AG04450 (cell line): ENCODE results near the gene PXDN. TPM values are rescaled to one million over a fixed set of nuclear protein-coding genes. Genes with fewer than 3 reads are reported as not detected.

Experiments
- CTCF ChIA-PET: fragments of 300-600, 350-600 bp; formaldehyde crosslinking; extraction: SDS; loops from one replicate; lab custom pipeline; 2022; ENCODE audit warnings: antibody characterized with exemption, inconsistent platforms; lab: Charles Lee
- POLR2A ChIA-PET: fragments of 350-600 bp; formaldehyde crosslinking; extraction: SDS; loops from one replicate; lab custom pipeline; 2021; ENCODE audit warnings: antibody characterized with exemption, inconsistent platforms; lab: Yijun Ruan, JAX
- DNase-seq: peaks from one replicate; pipeline ENCODE4 v3.0.0-alpha.2; 2011; ENCODE audit warnings: low read depth, low spot score
- H3K27ac ChIP-seq: one replicate; pipeline ENCODE4 v1.5.1; 2012; ENCODE audit warnings: low read depth, low read length, control low read depth
- H3K27me3 ChIP-seq: one replicate; pipeline ENCODE4 v1.6.0; 2012; ENCODE audit warnings: low read length; ENCODE audit not compliant: control insufficient read depth, insufficient read depth
- H3K4me3 ChIP-seq: 2 replicates; pipeline ENCODE4 v1.5.1; 2011; ENCODE audit warnings: mild to moderate bottlenecking, low read depth, low read length, control low read depth
- H3K9me3 ChIP-seq: 2 replicates; pipeline ENCODE4 v1.5.1; 2012; ENCODE audit warnings: low read length; ENCODE audit not compliant: control insufficient read depth, insufficient read depth
- polyA plus RNA-seq: library from polyadenylated mRNA; depleted of rRNA; stranded (reverse); fragments of >200 nt; gene quantifications from 2 replicates; pipeline ENCODE4 v1.2.3, GENCODE V29; 2011
- TF ChIP-seq, protein P1 (sequence below): IDR thresholded peaks from 2 replicates; pipeline ENCODE4 v1.5.1; 2011; ENCODE audit warnings: low read depth, low read length, control low read depth, inconsistent platforms

PXDN gene
- polyA plus RNA-seq, 1 experiment = 271 TPM

DNA sequence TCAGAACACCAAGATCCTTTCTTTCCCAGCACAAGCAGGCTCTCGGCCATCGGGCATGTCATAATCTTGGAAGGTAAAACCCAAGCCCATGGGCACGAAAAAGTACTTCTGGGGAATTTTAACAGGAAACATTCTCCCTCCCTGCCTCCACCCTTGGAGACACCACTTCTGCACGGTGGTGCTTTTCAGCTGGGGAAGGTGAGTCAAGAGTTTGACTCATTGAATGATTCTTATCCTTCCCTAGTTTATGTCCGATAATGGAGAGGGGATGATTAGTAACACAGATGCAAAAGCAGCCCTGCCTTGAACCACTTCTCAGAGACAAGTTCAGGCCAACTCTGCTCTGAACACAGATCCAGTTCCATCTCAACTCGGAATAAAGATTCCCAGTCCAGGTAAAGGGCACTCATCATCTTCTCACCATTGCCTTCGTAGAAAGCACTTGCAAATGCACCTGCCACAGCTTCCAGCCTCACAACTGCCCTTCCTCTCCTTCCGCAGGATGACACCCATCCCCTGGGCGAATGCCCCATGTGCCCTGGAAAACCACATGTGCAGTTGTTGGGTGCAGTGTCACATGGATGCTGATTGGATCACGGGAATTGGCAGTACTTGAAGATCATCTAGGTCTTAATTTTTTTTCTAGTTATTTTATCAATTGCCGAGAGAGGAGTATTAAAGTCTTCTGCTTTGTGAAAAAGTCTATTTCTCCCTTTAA lies 136.2 kb downstream of the PXDN start:
- ChIA-PET POLR2A (no interaction called here), CTCF (no interaction called here)
- no peak for DNase-seq
- Histone ChIP-seq H3K27me3 (no peaks in the 10 kb centered on the region), H3K9me3 (no peaks in the 10 kb centered on the region; the same call in 1 of the 2 replicates), H3K4me3 (no peak overlapping the region), H3K27ac (no peak overlapping the region)
- TF ChIP-seq, protein P1, sequence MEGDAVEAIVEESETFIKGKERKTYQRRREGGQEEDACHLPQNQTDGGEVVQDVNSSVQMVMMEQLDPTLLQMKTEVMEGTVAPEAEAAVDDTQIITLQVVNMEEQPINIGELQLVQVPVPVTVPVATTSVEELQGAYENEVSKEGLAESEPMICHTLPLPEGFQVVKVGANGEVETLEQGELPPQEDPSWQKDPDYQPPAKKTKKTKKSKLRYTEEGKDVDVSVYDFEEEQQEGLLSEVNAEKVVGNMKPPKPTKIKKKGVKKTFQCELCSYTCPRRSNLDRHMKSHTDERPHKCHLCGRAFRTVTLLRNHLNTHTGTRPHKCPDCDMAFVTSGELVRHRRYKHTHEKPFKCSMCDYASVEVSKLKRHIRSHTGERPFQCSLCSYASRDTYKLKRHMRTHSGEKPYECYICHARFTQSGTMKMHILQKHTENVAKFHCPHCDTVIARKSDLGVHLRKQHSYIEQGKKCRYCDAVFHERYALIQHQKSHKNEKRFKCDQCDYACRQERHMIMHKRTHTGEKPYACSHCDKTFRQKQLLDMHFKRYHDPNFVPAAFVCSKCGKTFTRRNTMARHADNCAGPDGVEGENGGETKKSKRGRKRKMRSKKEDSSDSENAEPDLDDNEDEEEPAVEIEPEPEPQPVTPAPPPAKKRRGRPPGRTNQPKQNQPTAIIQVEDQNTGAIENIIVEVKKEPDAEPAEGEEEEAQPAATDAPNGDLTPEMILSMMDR = no peak

DNA sequence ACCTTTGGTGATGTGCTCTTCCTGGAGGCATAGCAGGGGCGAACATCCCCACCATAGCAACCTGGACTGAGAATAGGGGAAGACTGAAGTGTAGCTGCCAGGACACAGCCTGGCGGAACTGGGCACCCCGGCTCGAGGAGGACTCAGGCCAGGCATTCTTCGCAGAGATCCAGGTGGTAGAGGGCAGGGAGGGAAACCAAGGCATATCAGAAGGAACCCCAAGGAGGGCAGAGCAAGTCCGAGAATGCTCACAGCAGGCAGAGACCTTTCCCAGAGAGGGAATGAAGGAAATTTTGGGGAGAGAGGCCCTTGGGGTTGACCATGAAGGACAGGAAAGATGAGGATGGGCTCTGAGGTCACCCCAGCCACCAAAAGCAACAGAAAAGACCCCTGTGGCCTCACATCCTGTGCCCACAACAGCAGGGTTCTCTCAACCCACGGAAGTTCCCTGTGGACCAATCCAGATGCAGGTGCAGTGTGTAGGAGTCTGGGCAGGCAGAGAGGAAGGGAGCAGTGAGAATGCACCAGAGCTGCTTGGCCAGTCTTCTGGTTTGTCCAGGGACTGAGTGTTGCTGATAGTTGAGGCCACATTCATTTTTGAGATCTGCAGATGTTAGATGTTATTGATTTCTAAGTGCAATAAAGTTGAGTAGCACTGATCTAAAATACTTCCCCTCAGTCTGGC lies 136.9 kb downstream of the PXDN start:
- ChIA-PET CTCF (no interaction called here), POLR2A (interaction anchor here (0.7 kb wide), 1 partner anchor 14 kb away, joined by 3 read pairs; no protein-coding TSS in a partner anchor)
- TF ChIP-seq, protein P1 = no peak
- no peaks in the 10 kb centered on the region; the same call in 1 of the 2 replicates for H3K9me3 ChIP-seq
- H3K4me3 ChIP-seq = no peak overlapping the region
- no peak for DNase-seq
- no peak overlapping the region for H3K27ac ChIP-seq
- no peaks in the 10 kb centered on the region for H3K27me3 ChIP-seq

DNA sequence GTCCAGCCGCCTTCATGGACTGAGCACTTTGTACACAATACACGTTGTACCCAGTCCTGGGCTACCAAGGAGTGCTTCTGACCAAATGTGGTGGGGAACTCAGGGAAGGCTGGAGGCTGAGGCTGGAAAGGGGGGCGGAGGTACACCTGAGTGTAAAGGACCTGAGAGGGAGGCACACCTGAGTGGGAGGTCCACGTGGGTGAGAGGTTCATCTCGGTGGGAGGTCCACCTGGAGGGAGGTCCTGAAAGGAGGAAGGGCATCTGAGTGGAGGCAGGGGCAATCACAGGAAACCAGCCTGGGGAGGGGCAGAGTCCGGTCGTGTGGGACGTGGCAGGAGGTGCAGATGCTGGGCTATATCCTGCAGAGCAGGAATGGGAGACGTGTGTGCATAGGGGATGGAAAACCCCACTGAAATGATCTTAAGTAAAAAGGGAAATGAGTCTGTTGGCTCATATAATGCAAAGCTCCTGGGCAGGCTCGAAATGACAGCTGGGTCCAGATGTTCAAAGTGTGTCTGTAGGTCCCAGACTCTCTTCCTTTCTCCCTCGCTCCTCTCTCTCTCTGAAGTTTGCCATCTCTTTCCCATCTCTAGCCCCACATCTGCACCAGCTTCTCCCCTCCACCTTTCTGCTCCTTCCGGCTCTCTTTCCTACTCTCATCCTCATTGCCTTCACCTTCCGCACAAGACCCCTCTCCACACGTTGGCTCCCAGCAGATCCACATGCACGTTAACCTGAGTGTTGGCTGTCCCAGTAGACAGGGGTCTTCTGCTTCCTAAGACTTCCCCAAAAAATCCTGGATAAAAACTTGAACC lies 137.7 kb downstream of the PXDN start:
- POLR2A ChIA-PET = interaction anchor here (0.7 kb wide), 1 partner anchor 13 kb away, joined by 3 read pairs; no protein-coding TSS in a partner anchor

DNA sequence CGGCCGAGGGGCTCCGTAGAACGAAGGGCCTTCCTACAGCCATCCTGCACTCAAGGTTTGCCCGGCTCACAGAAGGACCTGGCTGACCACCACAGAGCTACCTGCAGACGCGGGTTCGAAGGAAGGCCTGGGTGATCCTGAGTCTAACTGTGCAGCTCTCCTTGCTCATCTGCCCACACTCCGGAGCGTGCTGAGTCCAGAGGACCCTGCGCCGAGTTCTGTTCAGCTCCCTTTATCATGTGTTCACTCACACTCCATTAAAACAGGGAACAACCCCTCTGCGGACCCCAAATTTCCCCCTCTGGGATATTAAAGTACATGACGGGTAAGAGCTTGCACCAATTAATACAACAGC lies 138.3 kb downstream of the PXDN start:
- ChIA-PET CTCF (no interaction called here), POLR2A (no interaction called here)
- TF ChIP-seq, protein P1 = no peak
- H3K27me3 ChIP-seq = no peaks in the 10 kb centered on the region
- peak overlapping the region; percentile 31 for H3K27ac ChIP-seq
- no peaks in the 10 kb centered on the region; the same call in 1 of the 2 replicates for H3K9me3 ChIP-seq
- DNase-seq = no peak
- H3K4me3 ChIP-seq = no peak overlapping the region

More for the DNA sequence above, 137.7 kb downstream of the PXDN start:
- H3K9me3 ChIP-seq = no peaks in the 10 kb centered on the region; the same call in 1 of the 2 replicates
- no peak overlapping the region for H3K27ac ChIP-seq
- H3K27me3 ChIP-seq = no peaks in the 10 kb centered on the region
- TF ChIP-seq, protein P1 = no peak
- no peak overlapping the region for H3K4me3 ChIP-seq
- CTCF ChIA-PET = no interaction called here
- DNase-seq = no peak
